HEK293 (cell line): ENCODE measurements around the gene NBPF10.
"Not testable (repeated sequence)": the region's sequence is repeated elsewhere in the genome, so short reads cannot be mapped to it uniquely, and the experiment has no call there.

Experiments used
- CTCF ChIA-PET: fragments of 350-600 bp; formaldehyde crosslinking; extraction: SDS; loops from one replicate; lab custom pipeline; 2021; ENCODE audit warnings: antibody characterized with exemption; lab: Yijun Ruan, JAX
- POLR2A ChIA-PET: fragments of 300-600 bp; formaldehyde crosslinking; extraction: SDS; loops from one replicate; lab custom pipeline; 2020; ENCODE audit warnings: antibody characterized with exemption, inconsistent platforms; lab: Yijun Ruan, JAX
- H3K27ac ChIP-seq: fragments of 200-500 bp; sonication (Bioruptor generic); 2 replicates; pipeline ENCODE4 v1.5.1; 2014; ENCODE audit warnings: low read depth, low read length, control low read depth, inconsistent platforms; ENCODE audit errors: extremely low read depth
- H3K36me3 ChIP-seq, 2 experiments: fragments of 200-500 bp in 1 of 2; sonication (Bioruptor generic) in 1 of 2; 1 replicate in 1 of 2; 2 replicates in 1 of 2; pipeline ENCODE4 v1.5.1; 2014 to 2017; ENCODE audit warnings: inconsistent platforms in 2 of 2, low read length in 2 of 2; ENCODE audit not compliant: control insufficient read depth in 2 of 2, insufficient read depth in 1 of 2
- H3K4me1 ChIP-seq: fragments of 200-500 bp; sonication (Bioruptor generic); 2 replicates; pipeline ENCODE4 v1.5.1; 2014; ENCODE audit warnings: mild to moderate bottlenecking, low read length, inconsistent platforms; ENCODE audit not compliant: control insufficient read depth, insufficient read depth
- H3K4me3 ChIP-seq: 2 replicates; pipeline ENCODE4 v1.5.1; 2011; ENCODE audit warnings: low read depth, mild to moderate bottlenecking, control low read depth, low read length, moderate library complexity
- H3K9me3 ChIP-seq: fragments of 200-500 bp; sonication (Bioruptor generic); 2 replicates; pipeline ENCODE4 v1.5.1; 2014; ENCODE audit warnings: low read depth, low read length, inconsistent platforms; ENCODE audit not compliant: control insufficient read depth, insufficient read depth

Gene NBPF10, protein sequence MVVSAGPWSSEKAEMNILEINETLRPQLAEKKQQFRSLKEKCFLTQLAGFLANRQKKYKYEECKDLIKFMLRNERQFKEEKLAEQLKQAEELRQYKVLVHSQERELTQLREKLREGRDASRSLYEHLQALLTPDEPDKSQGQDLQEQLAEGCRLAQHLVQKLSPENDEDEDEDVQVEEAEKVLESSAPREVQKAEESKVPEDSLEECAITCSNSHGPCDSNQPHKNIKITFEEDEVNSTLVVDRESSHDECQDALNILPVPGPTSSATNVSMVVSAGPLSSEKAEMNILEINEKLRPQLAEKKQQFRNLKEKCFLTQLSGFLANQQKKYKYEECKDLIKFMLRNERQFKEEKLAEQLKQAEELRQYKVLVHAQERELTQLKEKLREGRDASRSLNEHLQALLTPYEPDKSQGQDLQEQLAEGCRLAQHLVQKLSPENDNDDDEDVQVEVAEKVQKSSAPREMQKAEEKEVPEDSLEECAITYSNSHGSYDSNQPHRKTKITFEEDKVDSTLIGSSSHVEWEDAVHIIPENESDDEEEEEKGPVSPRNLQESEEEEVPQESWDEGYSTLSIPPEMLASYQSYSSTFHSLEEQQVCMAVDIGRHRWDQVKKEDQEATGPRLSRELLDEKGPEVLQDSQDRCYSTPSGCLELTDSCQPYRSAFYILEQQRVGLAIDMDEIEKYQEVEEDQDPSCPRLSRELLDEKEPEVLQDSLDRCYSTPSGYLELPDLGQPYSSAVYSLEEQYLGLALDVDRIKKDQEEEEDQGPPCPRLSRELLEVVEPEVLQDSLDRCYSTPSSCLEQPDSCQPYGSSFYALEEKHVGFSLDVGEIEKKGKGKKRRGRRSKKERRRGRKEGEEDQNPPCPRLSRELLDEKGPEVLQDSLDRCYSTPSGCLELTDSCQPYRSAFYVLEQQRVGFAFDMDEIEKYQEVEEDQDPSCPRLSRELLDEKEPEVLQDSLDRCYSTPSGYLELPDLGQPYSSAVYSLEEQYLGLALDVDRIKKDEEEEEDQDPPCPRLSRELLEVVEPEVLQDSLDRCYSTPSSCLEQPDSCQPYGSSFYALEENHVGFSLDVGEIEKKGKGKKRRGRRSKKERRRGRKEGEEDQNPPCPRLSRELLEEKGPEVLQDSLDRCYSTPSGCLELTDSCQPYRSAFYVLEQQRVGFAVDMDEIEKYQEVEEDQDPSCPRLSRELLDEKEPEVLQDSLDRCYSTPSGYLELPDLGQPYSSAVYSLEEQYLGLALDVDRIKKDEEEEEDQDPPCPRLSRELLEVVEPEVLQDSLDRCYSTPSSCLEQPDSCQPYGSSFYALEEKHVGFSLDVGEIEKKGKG (N-terminal part only)

DNA sequence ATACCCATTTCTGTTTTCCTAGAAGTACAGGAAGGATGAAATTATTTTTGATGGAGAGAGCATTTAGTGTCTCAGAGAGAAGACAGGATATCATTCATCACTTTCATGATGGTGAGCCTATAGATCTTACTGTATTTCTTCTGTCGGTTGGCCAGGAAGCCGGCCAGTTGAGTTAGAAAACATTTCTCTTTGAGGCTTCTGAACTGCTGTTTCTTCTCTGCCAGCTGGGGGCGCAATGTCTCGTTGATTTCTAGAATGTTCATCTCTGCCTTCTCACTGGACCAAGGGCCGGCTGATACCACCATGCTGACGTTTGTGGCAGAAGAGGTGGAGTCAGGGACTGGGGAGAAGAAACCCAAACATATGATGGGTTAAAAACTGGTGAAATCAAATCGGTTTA, at the start of gene NBPF10:
Gene NBPF10, minus strand, starts transcription at position 340 of the 400 bp plus-strand sequence. Its CDS starts 35 bp downstream, at position 305.
- H3K4me3 ChIP-seq, H3K36me3 ChIP-seq, H3K4me1 ChIP-seq, H3K27ac ChIP-seq, H3K9me3 ChIP-seq, CTCF ChIA-PET, POLR2A ChIA-PET: not testable (repeated sequence)

DNA sequence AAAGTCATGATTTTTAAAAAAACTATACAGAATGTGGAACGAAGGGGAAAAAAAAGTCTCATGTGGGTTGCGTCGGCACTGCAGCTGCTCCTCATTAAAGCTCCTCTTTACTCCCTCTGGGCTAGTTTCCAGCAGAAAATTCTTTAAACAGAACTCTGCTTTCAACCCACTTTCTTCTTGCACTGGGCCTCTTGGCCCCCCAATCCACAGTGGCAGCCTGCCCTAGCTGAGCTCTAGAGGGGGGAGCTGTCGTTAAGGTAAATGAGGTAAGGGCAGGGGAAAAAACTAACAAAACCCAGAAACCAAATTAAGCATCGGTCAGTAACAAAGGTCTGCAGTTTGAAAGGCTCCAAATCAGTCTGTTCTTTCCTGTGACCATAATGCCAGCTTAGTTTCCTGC, 29.9 kb upstream of the NBPF10 start:
- POLR2A ChIA-PET, H3K9me3 ChIP-seq, CTCF ChIA-PET, H3K36me3 ChIP-seq, H3K4me3 ChIP-seq, H3K4me1 ChIP-seq, H3K27ac ChIP-seq: not testable (repeated sequence)

DNA sequence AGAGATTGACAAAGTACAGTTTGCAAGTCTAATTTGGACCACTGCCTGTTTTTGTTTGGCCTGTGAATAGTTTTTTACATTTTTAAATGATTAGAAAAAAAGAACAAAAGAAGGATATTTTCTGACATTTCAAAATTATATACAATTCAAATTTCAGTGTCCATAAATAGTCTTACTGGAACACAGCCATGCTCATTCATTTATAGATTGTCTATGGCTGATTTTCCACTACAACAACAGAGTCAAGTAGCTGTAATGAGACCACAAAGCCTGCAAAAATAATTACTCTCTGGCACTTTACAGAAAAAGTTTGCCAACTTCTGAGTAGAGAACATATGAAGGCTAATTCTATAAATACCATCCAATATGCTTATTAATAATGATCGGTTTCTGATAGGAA, 23.1 kb upstream of the NBPF10 start:
- POLR2A ChIA-PET, H3K4me3 ChIP-seq: not testable (repeated sequence)

DNA sequence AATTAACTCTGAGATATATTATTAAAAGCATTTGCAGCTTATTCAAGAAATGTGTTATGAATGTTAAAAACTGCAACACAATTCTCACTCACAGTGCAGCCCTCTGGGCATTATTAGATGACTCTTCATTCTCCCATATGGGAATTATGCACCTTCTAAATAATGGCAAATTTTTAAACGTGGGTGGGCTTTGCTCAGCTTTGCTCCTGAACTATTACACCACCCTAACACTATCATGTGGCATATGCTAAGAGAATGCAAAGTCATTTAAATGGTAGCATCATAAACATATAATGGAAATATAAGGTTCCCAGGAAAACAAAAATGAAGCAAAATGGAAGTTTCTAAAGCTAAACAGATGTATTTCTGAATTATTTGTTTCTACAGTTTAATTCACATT, 22.7 kb upstream of the NBPF10 start:
- H3K27ac ChIP-seq, H3K9me3 ChIP-seq, H3K4me1 ChIP-seq, CTCF ChIA-PET, H3K36me3 ChIP-seq, POLR2A ChIA-PET, H3K4me3 ChIP-seq: not testable (repeated sequence)

More for the DNA sequence above, 23.1 kb upstream of the NBPF10 start:
- H3K27ac ChIP-seq, H3K36me3 ChIP-seq, H3K4me1 ChIP-seq, H3K9me3 ChIP-seq, CTCF ChIA-PET: not testable (repeated sequence)
